Stimulated activated CD4-positive, alpha-beta T cell treated with anti-CD3 and anti-CD28 coated beads, Interleukin-15, amount 100 ng/mL, for 1 hour (primary cell): ENCODE results near the gene FMNL1.
"Not testable (repeated sequence)": the region's sequence is repeated elsewhere in the genome, so short reads cannot be mapped to it uniquely, and the experiment has no call there.

Experiments
- DNase-seq, 2 donors: peaks; one replicate each; pipeline ENCODE4 v3.0.0-alpha.2; 2020; ENCODE audit warnings: low read depth in 1 of 2, low spot score in 1 of 2

Gene FMNL1

GRCh38 chr17:45221081-45222013 is at the start of gene FMNL1:
TSS of gene FMNL1 (plus strand) at chr17:45221885. CDS start at chr17:45222125, 240 bp downstream.
- DNase-seq: peak in 1 of 2 donors; percentile 46

- no peak for DNase-seq
Observed at GRCh38 chr17:45172232-45172540, 49.5 kb upstream of the FMNL1 start.

DNA sequence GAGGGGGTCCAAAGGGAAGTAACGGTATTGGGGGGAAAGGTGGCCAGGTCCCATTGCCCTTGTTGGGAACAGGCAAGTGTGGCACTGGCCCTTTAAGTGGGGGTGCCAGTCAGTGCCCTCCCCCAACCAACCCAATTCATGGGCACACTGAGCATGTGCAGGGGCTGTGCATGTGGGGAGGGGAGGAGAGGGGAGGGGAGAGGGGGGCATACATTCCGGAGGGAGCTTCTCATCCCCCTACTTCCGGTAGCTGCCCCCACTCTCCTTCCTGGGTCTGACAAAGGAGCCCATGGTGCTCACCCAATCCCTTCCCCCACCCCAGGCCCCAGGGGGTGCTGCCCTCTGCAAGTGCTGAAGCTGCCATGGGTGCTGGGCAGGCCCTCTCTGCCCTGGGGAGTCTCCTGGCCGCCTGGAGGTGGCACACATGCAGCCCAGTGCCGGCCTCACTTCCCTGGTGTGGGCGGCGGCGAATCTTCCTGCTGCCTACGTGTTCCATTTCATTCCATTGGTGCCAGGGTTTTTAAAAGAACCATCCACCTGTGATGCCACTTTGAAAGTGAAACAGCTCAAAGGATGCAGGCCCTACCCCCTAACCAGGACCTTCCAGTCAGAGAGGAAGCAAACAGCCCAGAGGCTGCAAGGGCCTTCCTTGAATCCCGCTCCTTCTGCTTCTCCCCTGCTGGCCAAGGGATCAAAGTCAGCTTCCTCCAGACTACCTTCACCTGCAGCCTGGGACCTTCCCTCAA is 49.0 kb upstream of the FMNL1 start:
- DNase-seq: peak; percentile 12 to 24

DNA sequence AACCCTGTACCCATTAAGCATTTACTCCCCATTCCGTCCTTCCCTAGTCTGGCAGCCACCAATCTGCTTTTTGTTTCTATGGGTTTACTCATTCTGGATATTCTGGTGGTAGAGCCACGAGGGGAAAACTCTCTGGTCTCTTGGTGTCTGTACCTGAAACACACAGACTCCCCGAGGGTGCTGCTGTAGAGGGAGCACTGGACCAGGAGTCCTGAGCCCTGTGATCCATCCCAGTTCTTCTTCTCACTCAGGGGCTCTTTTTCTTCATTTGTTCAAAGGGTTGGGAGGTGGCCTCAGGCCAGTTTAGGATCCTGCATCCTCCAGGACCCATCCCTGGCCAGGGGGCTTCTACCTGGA is 45.9 kb upstream of the FMNL1 start:
- no peak for DNase-seq

GRCh38 chr17:45177563-45177962 is 44.1 kb upstream of the FMNL1 start:
- no peak for DNase-seq

GRCh38 chr17:45184144-45184543 is 37.5 kb upstream of the FMNL1 start:
- DNase-seq: no peak

GRCh38 chr17:45186801-45187354 is 34.8 kb upstream of the FMNL1 start:
- no peak for DNase-seq

- DNase-seq: no peak
Observed at GRCh38 chr17:45189009-45189408, 32.7 kb upstream of the FMNL1 start.

GRCh38 chr17:45190503-45191255 is 31.0 kb upstream of the FMNL1 start:
- no peak for DNase-seq

DNA sequence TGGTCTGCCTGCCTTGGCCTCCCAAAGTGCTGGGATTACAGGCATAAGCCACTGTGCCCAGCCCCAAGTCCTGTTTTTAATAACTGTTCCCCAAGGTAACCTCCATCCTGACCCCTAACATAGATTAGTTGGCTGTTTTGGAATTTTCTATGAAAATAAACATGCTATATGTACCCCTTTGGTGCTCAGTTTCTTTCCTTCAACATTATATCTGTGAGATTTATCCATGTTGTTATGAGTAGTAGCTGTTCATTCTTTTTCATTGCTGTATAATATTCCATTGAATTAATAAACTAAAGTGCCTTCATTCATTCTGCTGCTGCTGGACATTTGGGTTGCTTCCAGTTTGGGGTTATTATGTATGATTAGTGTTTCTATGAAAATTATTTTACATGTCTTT is 26.3 kb upstream of the FMNL1 start:
- no peak for DNase-seq

DNA sequence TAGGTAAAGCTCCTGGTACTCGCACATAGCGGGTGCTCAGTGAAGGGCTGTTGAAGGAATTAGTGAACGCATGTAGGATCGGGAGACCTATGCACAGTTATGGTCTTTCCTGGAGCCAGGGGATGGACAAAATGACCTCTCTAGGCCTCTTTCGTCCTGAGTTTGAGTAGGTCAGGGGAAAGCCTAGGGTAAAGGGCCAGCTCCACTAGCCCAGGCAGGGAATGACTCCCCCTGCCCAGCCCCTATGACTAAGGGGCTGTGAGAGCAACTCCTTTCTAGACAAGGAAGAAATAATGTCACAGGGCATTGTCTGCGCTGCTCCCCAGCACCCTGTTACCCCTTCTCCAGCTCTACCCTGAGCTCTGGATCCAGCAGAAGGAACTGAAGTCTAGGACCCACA is 24.6 kb upstream of the FMNL1 start:
- no peak for DNase-seq

GRCh38 chr17:45197555-45198334 is 23.9 kb upstream of the FMNL1 start:
- peak; percentile 73 to 85 for DNase-seq

DNA sequence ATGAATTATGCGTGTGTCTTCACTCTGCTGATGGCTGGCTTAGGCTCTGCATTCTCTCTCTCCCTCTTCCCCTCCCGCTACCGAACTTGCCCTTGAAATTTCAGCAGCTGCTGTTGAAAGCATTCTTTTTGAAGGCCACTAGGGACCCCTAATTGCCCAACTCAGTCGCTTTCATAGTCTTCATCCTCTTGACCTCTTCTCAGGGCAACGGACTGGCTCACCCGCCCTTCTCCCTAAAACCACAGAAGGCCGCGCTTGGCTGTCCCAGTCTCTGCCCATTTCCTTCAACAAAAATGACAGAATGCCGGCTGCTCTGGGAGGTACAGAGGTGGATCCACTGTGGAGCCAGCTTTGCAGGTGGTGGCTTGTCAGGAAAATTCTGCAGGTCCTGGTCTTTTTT is 21.0 kb upstream of the FMNL1 start:
- DNase-seq: no peak

DNA sequence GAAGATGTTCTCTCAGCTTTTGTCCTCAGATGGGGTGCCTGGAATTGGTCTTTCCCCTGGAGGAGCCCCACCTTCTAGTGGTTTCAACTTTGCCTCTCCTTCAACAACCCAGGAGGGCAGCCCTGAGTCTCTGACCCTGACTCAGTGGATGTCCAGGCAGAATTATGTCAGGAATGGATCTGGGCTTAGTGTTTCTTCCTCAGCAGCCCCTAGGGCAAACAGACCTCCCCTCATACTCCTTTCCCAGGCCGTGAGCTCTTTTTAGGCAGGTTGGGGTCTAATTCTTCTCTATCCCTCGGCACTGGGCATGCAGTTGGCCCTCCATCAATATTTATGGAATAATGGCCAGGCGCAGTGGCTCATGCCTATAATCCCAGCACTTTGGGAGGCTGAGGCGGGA is 20.2 kb upstream of the FMNL1 start:
- no peak for DNase-seq

DNA sequence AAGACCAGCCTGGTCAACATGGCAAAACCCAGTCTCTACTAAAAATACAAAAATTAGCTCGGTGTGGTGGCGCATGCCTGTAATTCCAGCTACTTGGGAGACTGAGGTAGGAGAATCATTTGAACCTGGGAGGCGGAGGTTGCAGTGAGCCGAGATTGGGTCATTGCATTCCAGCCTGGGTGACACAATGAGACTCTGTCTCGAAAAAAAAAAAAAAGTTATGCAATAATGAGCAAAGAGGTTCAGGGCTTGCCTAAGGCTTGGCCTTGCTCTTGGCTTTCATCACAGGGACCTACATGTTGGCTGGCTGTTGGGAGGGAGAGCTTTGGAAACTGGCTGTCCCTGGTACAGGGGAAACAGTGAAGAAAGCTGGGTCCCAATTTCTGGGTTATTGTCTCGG is 19.8 kb upstream of the FMNL1 start:
- not testable (repeated sequence) for DNase-seq

DNA sequence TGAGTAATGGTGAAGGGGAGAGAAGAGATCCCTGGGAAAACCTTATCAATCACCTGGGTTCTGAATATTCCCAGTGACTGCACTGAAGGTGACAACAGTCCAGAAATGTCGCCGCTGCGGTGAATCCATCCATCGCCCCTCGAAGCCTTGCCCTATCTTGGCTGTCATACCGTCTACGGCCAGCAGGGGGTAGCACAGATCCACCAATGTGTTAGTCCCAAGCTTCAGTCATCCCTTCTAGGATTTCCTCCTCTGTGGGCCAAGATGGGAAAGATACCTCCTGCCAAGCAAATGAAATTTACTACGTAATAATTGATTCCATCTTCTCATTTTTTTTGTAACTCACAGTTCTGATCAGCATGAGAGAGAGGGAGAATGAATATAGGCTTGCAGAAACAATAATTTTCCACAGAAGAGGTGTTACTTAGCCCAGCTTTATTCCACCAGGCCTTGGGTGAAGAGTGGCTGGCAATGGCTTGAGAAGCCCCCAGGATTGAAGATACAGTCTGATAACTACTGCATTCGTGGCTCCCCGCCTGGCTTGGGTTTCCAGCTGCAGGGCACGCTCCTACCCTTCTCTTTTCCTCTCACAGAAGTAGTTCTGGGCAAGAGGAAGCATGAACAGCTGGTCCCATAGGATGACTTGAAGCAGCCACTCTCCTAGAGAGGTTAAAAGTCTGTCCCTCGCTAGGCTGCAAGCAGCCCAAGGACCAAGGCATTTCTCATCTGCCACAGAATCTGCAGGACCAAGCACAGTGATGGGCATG is 2.6 kb upstream of the FMNL1 start:
- peak; percentile 73 to 84 for DNase-seq

DNA sequence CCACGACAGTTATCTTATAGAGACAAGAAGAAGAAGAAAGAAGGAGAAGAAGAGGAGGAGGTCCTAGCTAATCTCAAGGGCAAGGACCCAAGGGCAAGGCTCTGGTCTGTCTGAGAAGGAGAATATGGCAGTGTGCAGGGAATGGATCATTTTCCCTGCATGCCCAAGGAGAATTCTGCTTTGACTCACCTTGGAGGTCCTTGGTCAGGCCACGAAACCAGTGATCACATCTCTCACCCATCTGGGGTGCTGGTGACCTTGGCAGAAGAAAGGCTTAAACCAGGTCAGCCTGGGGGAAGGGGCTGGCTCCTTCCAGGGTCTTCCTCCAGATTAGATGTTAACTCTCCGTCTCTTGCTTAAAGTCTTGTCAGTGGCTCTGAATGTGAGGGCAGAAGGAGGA is 1.6 kb upstream of the FMNL1 start:
- no peak for DNase-seq

DNA sequence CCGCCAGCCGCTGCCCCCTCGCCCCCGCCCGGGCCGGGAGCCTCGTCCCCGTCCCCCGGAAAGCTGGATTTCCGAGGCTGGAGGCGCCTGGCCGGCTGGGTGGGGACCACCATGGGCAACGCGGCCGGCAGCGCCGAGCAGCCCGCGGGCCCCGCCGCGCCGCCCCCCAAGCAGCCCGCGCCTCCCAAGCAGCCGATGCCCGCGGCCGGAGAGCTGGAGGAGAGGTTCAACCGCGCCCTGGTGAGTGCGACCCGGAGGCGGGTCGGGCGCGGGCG is 266 bp downstream of the FMNL1 start:
- DNase-seq: no peak

DNA sequence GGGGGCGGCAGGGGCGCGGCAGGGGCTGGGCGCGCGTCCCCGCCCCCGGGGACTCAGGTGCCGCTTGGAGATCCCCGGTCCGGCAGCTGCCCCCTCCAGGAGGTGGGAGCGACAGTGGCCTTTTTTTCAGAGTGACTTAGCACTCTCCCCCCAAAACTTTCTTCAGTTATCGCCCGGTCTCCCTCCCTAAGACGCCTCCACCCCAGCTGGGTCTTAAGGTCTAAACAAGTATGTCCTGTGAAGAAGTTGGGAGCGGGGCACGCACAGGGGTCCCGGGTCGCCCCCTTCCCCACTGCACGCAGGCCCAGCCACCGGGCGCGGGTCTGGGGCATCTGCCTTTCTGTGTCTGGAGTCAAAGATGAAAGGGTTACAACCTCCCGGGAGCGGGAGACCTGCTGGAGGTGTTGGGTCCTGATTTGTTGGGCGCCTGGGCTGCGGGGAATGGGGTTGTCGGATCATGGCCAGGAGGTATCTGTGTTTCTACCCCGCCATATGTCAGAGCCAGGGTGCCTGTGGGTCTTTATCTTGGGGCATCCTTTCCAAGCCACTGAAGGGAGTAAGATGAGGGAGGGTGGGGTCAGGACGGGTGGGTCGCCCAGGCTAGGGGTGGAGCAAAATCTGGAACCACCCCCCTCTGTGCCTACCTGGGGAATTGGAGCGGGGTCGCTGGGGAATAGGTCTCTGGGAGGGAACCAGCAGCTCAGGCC is 757 bp downstream of the FMNL1 start:
- DNase-seq: peak in 1 of 2 donors; percentile 45
